GM18951 (cell line): Measurements from ENCODE around the gene C9orf78.

Experiments
- POLR2A ChIP-seq: IDR thresholded peaks from 4 replicates; pipeline ENCODE4 v1.6.1; 2011; ENCODE audit warnings: mild to moderate bottlenecking; ENCODE audit not compliant: insufficient read length, insufficient read depth; ENCODE audit errors: extremely low read depth
- in situ Hi-C: fragments of 300-500 bp; cut with MboI; formaldehyde crosslinking; loops from one replicate; pipeline ENCODE4 v1.12.0; 2022; ENCODE audit warnings: low sequenced_read_pairs, mixed read lengths, inconsistent platforms; ENCODE audit not compliant: unreplicated experiment

C9orf78 gene

DNA sequence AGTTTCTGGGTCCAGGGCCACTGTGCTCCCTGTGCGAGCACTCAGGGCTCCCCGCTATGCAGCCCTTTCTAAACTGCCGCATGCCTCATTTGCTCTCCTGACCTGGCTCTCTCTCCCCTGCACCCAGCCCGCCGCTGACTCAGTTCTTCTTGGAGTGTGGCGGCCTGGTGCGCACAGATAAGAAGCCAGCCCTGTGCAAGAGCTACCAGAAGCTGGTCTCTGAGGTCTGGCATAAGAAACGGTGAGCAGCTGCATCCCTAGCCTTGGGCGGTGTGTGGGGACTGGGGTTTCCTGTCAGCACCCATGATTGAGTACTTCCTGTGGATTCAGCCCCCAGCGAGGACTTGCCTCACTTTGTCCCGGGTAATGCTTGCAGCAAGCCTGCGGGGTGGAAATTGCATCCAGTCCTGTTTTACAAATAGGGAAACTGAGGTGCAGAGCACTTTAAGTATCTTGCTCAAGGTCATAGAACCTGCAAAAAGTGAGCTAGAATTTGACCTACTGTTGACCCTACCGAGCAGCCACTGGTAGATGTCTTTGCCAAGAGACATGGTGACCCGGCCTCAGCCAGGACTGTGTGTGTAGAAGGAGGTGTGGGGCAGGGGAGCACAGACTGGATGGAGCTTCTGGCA lies 28.1 kb upstream of the C9orf78 start:
- in situ Hi-C loops, result no loop called here
- TF ChIP-seq POLR2A, result no peak

DNA sequence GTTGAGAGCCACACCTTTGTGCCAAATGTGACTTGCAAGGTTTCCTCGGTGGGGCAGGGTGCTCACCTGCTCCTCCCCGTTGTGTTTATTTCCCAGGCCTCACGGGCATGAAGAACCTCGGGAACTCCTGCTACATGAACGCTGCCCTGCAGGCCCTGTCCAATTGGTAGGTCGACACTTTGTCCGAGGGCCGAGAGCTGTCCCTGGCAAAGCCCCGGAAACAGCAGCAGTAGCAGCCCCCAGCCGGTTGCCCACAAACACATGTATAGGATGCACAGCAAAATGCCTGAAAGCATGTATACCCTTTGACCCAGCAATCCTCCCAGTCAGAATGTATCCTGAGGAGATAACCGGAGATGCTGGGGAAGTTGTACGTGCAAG lies 26.4 kb upstream of the C9orf78 start:
- in situ Hi-C loops, result no loop called here
- TF ChIP-seq POLR2A, result no peak

- in situ Hi-C loops, result no loop called here
- TF ChIP-seq POLR2A, result no peak
Measured at GRCh38 chr9:129860653-129861446, 25.8 kb upstream of the C9orf78 start.

GRCh38 chr9:129858167-129858962 lies 23.3 kb upstream of the C9orf78 start:
- in situ Hi-C loops, result no loop called here

GRCh38 chr9:129857207-129857606 lies 22.1 kb upstream of the C9orf78 start:
- in situ Hi-C loops, result no loop called here
- TF ChIP-seq POLR2A, result no peak

More at GRCh38 chr9:129858167-129858962, 23.3 kb upstream of the C9orf78 start:
- no peak for TF ChIP-seq POLR2A

DNA sequence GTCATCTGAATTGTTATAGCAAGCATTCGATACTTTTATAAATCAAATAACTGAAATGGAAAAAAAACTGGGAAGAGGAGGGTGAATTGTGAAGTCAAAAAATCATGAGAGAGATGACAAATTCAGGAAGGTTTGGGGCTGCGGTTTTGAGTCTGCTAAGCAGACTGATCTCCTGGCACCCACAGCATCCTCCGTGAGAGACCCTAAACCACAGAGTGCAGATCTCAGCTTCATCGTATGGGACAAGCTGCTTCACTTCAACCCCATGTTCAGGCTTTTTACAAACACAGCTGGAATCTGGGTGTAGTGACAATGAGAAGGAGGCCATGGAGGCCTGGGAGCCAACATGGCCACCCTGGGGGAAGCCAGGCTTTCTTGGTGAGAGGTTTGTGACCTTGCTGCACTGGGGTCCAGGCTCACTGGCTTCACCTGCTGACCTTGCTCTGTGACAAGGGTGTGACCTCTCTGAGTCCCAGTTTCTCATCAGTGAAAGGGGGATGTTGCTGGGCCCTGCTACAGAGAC lies 19.6 kb upstream of the C9orf78 start:
- in situ Hi-C loops, result no loop called here
- no peak for TF ChIP-seq POLR2A

- TF ChIP-seq POLR2A, result no peak
- in situ Hi-C loops, result no loop called here
Measured at GRCh38 chr9:129853614-129854013, 18.5 kb upstream of the C9orf78 start.

GRCh38 chr9:129852579-129852978 lies 17.5 kb upstream of the C9orf78 start:
- TF ChIP-seq POLR2A, result no peak
- in situ Hi-C loops, result no loop called here

GRCh38 chr9:129851821-129852220 lies 16.7 kb upstream of the C9orf78 start:
- in situ Hi-C loops, result no loop called here
- no peak for TF ChIP-seq POLR2A

DNA sequence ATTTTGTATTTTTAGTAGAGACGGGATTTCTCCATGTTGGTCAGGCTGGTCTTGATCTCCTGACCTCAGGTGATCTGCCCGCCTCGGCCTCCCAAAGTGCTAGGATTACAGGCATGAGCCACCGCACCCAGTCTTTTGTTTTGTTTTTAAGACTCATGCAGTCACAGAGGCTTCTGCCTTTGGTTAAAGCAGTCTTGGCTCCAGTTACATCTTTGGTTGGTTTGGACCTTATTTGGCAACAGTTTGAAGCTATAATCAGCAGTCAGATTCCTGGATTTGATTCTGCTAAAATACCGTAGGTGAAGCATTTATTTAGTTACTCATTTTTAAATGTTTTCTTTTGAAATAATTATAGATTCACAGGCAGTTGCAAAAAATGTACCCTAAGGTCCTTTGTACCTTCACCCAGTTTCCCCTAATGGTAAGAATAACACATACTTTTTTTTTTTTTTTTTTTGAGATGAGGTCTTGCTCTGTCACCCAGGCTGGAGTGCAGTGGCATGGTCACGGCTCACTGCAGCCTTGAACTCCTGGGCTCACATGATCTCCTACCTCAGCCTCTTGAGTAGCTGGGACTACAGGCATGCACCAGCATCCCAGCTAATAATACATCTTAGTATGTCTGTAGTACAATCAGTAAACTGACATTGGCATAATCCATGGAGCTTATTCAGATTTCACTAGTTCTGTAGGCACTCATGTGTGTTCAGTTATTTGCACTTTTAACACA lies 15.9 kb upstream of the C9orf78 start:
- in situ Hi-C loops, result no loop called here
- no peak for TF ChIP-seq POLR2A

DNA sequence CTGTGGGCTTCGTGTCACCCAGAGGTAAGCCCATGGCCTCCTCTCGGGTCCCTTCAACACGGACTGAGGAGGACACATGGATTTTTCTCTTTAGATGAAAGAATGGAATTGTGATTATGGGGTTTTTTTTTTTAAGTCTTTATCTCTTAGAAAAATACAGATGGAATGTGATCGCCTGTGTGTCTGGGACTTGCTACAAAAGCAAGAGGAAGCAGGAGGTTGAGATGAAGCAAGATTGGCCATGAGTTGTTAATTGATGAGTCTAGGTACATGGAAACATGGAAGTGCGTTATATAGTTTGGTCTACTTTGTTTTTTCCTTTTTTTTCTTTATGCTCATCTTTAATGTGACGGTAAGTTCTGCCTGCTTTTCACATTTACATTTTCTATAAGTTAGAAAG lies 14.8 kb upstream of the C9orf78 start:
- no peak for TF ChIP-seq POLR2A
- in situ Hi-C loops, result no loop called here

- TF ChIP-seq POLR2A, result no peak
- in situ Hi-C loops, result no loop called here
Measured at GRCh38 chr9:129848712-129849441, 13.8 kb upstream of the C9orf78 start.
